Stimulated activated CD8-positive, alpha-beta memory T cell treated with anti-CD3 and anti-CD28 coated beads, Interleukin-12 subunit alpha, Interleukin-12 subunit beta, amount 100 ng/mL, for 4 hours (primary cell): ENCODE data around the gene CCNL2.
"Not testable (repeated sequence)": the region's sequence is repeated elsewhere in the genome, so short reads cannot be mapped to it uniquely, and the experiment has no call there.

Experiments used
- DNase-seq: peaks from one replicate; pipeline ENCODE4 v3.0.0-alpha.2; 2020; ENCODE audit warnings: low read depth

CCNL2 gene

DNA sequence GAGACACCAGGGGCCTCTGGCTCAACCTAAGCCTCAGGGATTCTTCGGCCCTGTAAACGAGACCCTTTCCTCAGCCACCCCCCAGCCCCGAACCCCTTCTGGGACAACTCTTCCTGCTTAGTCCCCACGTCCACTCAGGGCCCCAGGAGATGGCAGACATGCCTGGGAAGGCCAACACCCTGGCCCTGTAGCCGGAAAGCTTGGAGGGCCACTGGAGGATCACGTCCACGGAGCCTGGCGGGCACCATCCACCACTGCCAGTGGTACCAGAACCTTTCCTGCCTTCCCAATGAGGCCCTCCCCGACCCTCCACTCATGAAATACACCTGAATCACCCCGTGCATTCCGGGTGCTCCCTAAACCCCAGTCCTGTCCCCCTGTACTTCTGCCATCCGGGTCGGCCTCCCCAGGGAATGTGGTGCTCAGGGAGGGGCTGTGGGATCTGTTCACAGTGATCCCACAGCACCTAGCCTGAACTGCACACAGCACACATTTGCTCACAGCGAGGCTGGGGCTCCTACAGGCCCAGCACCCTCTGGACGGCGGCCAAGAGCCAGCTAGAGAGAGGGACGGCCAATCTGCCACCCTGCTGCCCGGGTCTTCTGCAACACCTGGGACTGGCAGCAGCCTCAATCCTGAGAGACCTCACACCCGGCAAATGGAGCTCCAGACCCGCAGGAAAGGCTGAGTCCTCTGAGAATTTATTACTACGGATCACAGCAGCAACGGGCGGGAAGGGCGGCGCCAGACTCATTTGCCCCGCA is 25.9 kb downstream of the CCNL2 start:
- DNase-seq: no peak

DNA sequence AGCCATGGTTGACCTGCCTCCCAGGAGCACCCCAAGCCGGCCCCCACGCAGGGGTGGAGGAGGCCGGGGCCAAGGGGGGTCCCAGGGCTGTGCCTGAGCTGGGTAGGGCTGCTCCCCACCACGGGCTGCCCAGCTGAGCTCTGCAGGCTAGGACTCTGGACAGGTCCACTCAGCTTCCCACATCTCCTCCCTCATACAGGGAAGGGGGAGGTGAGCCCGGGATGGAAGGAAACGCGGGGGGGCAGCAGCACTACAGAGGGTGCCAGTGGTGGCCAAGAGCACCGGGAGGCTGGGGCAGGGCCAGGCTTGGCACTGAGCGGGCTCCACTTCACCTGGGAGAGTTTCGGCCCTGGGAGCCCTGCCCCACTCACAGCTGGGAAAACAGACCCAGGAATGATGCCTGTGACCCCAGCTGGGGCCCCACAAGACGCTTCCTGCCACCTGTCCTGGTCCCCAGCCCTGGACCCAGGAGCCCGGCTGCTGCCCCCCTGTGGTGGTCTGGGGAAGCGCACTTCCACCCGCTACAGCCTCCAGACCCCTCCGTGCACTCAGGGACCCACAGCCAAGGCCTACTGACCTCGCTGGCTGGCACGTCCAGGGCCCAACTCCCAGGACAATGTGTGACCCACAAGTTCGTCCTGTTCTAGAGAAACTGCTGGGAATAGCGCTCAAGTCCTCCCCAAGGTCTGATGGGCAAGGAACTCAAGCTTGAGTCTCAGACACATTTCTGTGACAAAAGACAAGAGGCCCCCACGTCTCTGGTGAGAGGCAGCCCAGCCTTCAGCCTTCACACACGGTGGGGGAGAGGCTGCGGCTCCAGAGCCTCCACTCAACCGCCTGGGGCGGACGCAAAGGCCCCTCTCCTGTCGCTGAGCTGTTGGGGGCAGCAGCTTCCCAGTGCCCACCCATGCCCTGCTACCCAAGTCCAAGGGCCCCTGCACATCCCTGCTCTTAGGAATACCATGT is 27.1 kb downstream of the CCNL2 start:
- DNase-seq: peak; percentile 54

DNA sequence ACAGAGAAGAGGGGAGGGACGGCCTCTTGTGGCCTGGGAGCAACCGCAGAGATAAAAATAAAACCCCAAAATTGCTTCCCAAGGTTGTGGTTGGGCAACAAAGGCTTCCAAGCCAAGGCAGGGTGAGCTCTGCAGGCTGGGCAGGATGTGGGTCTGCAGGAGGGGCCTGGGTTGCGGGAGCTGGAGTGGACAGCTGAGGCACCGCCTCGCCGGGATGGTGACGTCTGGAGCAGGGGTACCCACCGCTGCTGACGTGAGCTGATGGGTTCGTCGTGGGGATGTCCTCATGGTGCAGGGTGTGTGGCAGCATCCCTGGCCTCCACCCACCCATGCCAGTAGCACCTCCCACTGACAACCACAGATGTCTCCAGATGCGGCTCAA is 27.8 kb downstream of the CCNL2 start:
- DNase-seq: no peak

DNA sequence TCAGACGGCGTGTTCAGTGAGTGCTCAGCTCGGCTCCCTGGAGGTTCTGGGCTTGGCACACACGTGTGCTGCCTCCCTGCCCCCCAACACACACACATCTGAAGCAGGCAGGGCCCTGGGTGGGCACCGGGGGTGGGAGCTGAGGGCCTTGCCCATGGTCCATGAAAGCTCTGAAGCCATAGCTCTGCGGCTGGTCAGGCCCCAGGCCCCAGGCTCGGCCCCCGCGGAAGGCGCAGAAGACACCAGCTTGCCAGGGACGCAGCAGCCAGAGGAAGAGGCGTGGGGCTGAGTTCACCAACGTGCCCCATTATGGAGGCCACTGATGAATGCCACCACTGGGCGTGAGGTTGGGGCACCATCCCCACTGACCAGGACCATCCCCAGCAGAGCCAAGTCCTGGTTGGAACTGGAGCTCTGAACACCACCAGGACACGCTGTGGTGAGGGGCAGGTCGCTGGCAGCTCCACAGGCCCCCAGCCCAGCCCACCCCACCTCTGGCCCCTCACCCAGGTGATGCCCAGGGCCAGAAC is 28.3 kb downstream of the CCNL2 start:
- DNase-seq: no peak

DNA sequence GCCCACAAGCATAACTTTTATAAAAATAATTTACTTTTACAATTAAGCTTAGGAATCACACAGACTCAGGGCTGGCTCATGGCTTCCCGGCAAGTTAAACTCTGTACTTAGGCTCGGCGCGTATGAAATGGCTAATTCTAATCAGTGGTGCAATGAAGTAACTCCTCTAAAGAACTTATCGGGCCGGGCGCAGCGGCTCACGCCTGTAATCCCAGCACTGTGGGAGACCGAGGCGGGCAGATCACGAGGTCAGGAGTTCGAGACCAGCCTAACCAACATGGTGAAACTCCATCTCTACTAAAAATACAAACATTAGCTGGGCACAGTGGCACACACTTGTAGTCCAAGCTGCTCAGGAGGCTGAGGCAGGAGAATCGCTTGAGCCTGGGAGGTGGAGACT is 29.0 kb downstream of the CCNL2 start:
- not testable (repeated sequence) for DNase-seq

DNA sequence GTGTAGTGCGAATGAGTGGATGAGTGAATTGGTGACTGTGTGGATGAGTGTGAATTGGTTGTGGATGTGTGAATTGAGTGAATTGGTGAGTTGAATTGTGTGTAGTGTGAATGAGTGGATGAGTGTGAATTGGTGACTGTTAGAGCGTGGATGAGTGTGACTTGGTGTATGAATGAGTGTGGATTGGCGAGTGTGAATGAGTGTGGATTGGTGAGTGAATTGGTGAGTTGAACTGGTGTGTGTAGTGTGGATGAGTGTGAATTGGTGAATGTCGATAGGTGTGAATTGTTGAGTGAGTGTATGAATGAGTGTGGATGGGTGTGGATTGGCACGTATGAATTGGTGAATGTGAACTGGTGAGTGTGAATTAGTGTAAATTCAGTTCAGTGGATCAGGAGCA is 31.8 kb downstream of the CCNL2 start:
- DNase-seq: no peak

DNA sequence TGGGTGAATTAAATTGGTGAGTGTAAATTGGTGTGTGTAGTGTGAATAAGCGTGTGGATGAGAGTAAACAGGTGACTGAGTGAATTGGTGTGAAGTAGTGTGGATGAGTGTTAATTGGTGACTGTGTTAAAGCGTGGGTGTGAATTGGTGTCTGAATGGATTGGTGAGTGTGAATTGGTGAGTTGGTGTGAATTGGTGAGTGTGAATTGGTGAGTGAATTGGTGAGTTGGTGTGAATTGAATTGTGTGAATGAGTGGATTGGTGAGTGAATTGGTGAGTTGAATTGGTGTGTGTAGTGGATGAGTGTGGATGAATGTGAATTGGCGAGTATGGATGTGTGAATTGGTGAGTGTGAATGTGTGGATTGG is 32.5 kb downstream of the CCNL2 start:
- DNase-seq: no peak

DNA sequence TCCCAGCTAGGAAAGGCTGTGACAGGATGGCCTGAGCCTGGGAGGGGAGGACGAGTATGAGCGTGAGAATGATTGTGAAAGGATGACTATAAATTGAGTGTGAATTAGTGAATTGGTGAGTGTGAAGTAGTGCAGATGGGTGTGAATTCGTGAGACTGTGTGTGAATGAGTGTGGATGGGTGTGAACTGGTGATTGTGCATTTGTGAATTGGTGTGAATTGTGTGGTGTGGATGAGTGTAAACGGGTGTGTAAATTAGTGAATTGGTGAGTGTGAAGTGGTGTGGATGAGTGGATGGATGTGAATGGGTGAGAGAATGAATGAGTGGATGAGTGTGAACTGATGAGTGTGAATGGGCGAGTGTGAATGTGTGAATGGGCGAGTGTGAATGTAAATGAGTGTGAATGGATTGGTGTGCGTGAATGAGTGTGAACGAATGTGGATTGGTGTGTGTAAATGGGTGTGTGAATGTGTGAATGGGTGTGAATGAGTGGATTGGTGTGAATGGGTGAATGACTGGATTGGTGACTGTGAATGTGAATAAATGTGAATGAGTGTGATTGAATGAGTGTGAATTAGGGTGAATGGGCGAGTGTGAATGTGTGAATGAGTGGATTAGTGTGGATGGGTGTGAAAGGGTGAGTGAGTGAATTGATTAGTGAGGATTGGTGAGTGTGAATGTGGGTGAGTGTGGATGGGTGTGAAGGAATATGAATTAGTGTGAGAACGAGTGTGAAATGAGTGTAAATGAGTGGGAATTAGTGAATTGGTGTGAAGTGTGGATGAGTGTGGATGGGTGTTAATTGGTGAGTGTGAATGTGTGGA is 33.0 kb downstream of the CCNL2 start:
- DNase-seq: no peak

DNA sequence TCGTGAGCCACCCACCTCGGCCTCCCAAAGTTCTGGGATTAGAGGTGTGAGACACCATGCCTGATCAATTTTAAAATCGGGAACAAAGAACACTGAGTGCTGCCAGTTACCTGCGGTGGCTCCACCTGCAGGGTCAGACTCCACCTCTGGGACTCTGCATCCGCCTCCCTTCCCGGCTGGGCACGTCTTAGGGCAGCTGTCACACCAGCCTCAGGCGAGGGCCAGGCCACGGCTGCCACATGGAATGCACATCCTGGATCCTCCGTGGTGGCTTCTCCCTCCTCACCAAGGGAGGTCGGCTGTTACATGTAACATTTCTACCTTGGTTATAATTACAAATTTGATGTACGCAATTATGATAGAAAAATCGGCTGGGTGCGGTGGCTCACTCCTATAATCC is 34.9 kb downstream of the CCNL2 start:
- DNase-seq: no peak

DNA sequence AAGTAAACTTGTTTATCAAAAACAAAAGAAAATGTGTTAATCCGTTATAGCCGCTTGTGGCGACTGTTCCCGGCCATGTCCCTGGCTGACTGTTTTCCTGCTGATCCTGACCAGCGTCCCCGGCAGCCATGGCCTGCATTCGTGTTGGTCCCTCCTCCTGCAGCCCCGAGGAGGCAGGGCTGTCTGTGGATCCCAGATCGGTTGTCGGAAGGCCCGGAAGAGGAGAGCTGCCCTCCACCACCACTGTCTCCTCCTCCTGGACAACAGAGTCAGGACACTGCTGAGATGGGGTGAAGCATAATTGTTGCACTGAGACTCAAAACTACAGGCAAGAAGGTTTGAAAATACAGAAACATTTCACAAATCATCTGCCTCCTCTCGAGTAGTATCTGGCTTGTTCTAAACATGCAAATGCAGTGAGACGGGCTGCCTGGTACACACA is 37.1 kb downstream of the CCNL2 start:
- DNase-seq: no peak

DNA sequence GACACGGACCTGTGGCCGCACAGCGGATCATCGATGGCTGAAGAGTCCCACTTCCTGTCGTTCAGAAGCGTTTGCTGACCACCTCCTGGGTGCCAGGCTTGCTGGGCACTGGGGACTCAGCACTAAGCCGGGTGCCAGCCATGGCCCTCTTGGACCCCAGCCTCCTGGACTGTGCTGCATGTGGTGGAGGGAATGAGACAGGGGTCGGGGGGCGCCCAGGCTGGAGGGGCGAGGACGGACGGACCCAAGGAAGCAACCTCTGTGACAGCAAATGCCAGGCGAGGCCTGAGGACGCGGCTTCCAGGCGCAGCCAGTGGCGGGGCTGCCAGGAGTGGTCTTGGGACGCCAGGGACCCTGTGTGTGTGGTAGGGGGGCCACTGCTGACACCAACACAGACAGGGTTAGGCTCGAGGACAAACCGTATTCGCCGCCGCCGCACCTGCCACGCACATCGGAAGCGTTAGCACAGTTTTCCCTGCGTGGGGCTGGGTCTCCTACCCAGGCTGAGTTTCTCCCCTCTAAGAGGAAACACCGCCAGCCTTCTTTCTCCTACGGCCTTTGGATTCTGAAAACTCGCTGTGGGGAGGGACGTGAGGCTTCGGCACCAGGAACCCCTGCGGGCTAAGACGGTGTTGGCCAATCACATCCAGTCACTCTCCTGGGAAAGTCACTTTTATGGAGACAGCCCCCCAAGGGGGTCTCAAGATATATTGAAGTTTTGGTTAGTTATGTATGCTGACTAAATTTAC is 37.7 kb downstream of the CCNL2 start:
- no peak for DNase-seq

DNA sequence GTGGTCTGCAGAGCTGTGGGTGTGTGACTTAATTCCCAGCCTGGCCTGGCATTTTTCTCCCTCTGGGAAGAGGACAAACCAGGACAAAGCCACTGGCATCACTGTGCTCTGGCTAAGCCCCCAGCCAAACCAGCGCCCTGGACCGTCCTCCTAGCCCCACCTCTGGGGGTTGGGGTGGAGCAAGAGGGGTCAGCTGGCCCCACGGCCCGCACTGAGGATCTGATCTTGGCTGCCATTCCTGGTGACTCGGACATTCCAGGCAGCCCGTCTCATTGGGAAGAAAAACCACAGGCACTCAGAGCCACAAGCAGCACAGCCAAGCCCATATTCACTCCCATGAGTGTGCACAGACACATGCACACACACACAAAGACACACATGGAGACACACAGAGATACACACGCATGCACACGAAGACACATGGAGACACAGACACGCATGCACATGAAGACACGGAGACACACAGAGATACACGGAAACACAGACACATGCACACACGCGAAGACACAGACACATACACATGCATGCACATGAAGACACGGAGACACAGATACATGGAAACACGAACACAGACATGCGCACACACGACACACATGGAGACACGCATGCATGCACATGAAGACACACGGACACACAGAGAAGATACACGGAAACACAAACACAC is 38.5 kb downstream of the CCNL2 start:
- DNase-seq: no peak

DNA sequence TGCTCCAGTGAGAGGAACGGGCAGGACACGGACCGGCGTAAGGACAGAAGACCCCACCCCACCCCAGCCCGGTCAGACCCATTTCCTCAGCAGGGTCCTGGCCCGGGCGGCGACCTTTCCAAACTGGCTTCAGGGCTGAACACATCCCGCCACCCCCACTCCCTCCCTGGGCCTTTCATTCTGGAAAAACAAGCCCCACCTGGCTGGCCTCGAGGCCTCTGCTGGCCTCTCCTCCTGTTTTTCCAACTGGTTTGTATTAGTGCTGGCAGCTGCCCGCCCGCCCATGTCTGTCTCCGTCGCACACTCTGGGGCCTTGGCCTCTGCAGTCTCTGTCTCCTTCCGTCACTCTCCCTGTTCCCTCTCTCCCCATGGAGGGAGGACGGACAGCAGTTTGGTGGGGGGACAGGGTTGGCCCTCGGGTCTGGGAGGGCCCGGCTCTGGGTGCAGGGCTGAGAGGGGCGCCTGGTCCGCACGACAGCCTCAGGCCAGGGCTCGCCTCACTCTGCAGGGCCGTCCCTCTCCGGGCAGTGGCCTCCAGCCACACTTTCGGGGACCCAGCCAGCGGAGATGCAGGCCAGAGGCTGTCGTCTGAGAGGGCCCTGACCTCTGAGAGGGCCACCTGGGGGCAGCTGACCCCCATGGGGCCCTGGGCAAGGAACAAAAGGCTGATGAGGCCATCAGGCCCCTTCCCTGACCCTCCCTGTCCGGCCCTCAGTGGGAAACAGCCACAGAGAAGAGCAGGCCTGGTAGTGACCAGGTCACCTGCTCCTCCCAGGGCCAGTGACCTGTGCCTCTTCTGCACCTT is 39.3 kb downstream of the CCNL2 start:
- no peak for DNase-seq

DNA sequence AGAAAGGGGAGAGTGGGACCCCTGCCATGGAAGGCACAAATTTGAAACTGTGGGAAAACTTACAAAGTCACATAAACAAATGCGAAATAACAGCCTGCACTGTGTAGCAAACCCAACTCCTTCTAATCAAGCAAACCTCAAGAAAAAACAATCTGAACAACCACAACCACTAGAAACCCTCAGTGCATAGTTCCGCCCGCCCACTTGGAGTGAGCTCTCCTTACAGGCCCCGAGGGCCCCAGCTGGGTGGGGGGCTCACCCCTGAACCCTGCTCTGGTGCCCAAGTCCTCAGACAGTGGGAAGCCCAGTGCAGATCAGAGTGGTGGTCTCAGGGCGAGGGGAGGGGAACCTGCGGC is 39.8 kb downstream of the CCNL2 start:
- DNase-seq: no peak

DNA sequence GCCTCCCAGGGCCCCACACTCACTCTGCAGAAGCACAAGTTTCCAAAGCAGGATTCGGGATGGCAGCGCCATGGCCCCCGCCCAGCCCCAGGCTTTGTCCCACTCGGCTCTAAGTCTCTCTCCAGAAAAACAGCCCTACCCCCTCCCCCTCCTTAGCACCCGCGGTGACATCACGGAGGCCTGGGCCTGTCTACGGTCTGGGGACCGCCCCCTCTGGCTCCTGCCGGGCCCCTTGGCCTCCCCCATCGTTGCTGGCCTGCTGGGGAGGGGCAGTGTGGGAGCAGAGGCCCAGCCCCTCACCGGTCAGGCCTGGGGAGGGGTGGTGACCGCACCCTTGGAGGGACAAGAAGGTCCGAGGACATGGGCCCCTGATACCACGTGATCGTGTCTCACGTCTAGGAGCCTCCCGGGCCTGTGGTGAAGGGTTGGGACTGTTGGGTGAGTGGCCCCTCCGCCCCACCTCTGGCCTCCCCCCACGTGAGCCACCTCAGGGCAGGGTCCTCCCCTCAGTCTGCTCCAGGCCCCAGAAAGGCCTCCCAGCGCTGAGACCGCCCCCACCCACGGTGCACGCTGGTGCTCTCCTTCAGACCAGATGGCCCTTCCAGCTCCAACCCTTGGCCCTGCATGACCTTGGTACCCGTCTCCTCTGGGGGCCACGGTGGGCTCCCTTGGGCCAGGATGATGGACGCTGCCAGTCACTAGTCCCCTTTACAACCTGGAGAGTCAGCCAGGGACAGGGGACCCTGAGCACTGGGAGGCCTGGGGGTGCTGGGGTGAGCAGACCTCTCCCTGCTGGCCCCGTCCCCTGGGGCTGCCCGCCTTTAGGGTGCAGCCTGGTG is 40.5 kb downstream of the CCNL2 start, which contains the start of gene MXRA8:
MXRA8 (minus strand) TSS at position 123 of the 839 bp plus-strand sequence; CDS start at position 72, 51 bp downstream.
- no peak for DNase-seq

DNA sequence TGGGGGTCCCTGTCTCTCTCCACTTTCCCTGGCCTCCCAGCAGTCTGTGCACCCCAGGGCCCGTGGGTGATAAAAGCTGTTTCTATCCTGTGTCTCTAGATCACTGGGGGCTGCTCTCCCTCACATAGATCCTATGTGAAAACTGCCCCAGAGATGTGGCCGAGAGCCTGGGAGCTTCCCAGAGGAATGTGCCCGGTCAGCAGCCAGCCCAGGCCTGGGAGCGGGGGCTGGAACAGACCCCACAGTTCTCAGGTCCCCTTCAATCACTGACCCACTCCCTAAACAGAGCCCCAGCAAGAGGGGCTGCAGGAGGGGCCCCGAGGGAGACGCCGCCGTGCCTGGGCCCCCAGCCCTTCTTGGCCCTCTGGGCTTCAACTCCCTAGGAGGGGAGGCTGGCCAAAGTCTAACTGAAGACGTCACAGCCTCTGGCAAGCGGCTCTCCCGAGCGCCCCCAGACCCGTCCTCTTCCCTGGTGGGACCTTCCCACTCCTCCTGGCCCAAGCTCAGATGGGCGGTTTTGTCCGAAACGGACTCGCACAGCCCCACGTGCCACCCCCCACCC is 41.2 kb downstream of the CCNL2 start:
- DNase-seq: no peak

DNA sequence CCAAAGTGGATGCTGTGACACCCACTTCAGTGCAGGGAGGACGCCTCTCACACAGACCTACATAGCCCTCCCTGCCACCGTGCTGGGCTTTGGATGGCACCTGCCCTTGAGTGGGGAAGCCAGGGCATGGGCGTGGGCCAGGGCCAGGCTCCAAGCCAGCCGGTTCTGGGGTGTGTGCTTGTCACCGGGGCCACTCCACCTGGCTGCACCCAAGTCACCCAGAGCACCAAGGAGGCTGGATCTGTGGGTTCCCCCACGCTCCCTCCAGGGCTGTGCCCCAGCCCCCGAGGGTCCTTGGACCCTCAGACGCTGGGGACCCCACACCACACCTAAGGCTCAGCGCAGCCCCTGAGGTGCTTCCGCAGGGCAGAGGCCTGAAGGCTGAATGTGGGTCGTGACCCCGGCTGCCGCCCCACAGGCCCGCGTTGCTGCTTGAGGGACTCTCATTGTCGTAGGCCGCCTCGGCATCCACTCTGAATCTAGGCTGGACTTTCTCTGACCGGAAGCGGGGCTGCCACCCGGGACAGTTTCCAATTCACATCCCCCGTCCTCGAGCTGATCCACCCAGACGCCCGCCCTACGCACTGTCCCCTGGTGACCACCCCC is 42.2 kb downstream of the CCNL2 start:
- DNase-seq: no peak

DNA sequence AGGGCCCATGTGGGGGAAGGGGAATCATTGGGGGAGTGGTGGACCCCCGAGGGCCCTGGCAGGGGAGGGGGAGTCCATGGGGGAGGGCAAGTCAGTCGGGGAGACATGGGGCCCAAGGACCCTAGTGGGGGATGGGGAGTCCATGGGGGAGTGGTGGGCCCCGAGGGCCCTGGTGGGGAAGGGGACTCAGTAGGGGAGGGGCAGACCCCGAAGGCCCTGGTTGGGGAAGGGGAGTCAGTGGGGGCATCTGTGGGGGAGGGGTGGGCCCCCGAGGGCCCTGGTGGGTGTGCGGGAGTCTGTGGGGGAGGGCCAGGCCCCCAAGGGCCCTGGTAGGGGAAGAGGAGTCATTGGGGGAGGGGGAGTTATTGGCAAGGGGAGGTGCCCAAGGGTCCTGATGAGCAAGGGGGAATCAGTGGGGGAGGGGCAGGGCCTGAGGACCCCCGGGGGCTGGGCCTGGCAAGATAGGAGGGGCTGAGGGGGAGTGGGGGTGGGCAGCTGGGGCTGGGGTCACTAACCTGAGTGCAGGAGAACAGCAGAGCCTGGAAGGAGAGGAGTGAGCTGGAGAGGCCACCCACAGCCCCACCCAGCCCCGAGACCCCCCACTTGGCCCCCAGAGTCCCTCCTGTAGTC is 42.9 kb downstream of the CCNL2 start:
- no peak for DNase-seq
